SIG-M5 (cell line): Measurements from ENCODE around the gene CST6.

Experiments used
- DNase-seq: peaks from one replicate; lab custom pipeline; 2025; lab: John Stamatoyannopoulos, UW

Gene CST6

GRCh38 chr11:66047541-66048365 is 35.9 kb downstream of the CST6 start:
- no peak for DNase-seq

- DNase-seq, result no peak
Observed at GRCh38 chr11:66048547-66049323, 36.9 kb downstream of the CST6 start, which contains the start of gene GAL3ST3. TSS of gene GAL3ST3 (minus strand) at chr11:66049161. CDS start at chr11:66045415, 3,746 bp downstream.

GRCh38 chr11:66050581-66051231 is 38.9 kb downstream of the CST6 start:
- DNase-seq, result no peak

- DNase-seq, result no peak
Observed at GRCh38 chr11:66051371-66051765, 39.6 kb downstream of the CST6 start.

GRCh38 chr11:66051766-66052663 is 40.2 kb downstream of the CST6 start, which contains the start of gene SF3B2:
TSS of gene SF3B2 (plus strand) at chr11:66052364. CDS start at chr11:66052385, 21 bp downstream.
- DNase-seq, result peak; percentile 81

GRCh38 chr11:66052664-66052982 is 40.8 kb downstream of the CST6 start:
- no peak for DNase-seq

- DNase-seq, result no peak
Observed at GRCh38 chr11:66055021-66055420, 43.2 kb downstream of the CST6 start.

- no peak for DNase-seq
Observed at GRCh38 chr11:66056501-66056900, 44.7 kb downstream of the CST6 start.

- no peak for DNase-seq
Observed at GRCh38 chr11:66059966-66060680, 48.3 kb downstream of the CST6 start.

GRCh38 chr11:66061268-66061667 is 49.5 kb downstream of the CST6 start:
- no peak for DNase-seq

- DNase-seq, result no peak
Observed at GRCh38 chr11:66062408-66062807, 50.6 kb downstream of the CST6 start.
